Measurements from ENCODE around the gene ENOX1. TPM values are rescaled to one million over a fixed set of nuclear protein-coding genes. Genes with fewer than 3 reads are reported as not detected.

The ENOX1 gene
- total RNA-seq, 3 donors from 2014 or later (not counting 1 experiment from before 2014, with no cell fraction given), result not detected

DNA sequence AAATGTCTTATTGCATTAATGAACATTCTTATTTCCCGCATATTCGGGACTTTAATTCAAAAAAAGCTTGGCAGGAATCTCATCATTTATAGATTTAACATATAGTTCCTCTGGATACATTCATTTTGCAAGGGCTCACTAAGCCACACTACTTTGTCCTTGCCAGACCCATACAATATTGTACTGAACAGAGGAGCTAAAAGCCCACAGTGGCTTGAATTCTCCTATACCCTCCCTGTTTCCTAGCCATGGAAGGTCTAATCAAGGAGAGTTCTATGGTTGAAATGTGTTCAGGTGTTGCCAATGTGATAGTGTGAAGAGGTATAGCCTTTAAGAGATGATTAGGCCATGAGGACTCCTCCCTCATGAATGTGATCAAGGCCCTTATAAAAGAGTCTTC, 298.9 kb downstream of the ENOX1 start:
- WGBS (ENCODE audit: insufficient coverage), result 96% methylated on average over 2 of the region's 2 CpGs
- H3K27ac Mint-ChIP-seq, result no peak overlapping the region
- H3K36me3 Mint-ChIP-seq, result no peaks in the 10 kb centered on the region
- no peak overlapping the region for H3K27ac ChIP-seq (ENCODE audit: low read length)
- H3K4me1 Mint-ChIP-seq, result no peaks in the 10 kb centered on the region
- H3K36me3 ChIP-seq (ENCODE audit: control insufficient read depth, insufficient read depth, low read length), result no peaks in the 10 kb centered on the region
- peaks cover 0 to 4% of the 10 kb centered on the region in 2 donors for H3K9me3 Mint-ChIP-seq
- H3K4me1 ChIP-seq (ENCODE audit: control insufficient read depth, insufficient read depth, low read length), result no peaks in the 10 kb centered on the region
- H3K4me3 ChIP-seq (ENCODE audit: low read length), result no peak overlapping the region
- no peaks in the 10 kb centered on the region for H3K9me3 ChIP-seq (ENCODE audit: control insufficient read depth, insufficient read depth, low read length)
- no peaks in the 10 kb centered on the region for H3K27me3 ChIP-seq (ENCODE audit: control insufficient read depth, insufficient read depth, low read length)
- no peak for ATAC-seq
- DNase-seq, result no peak
- TF ChIP-seq, protein P1, sequence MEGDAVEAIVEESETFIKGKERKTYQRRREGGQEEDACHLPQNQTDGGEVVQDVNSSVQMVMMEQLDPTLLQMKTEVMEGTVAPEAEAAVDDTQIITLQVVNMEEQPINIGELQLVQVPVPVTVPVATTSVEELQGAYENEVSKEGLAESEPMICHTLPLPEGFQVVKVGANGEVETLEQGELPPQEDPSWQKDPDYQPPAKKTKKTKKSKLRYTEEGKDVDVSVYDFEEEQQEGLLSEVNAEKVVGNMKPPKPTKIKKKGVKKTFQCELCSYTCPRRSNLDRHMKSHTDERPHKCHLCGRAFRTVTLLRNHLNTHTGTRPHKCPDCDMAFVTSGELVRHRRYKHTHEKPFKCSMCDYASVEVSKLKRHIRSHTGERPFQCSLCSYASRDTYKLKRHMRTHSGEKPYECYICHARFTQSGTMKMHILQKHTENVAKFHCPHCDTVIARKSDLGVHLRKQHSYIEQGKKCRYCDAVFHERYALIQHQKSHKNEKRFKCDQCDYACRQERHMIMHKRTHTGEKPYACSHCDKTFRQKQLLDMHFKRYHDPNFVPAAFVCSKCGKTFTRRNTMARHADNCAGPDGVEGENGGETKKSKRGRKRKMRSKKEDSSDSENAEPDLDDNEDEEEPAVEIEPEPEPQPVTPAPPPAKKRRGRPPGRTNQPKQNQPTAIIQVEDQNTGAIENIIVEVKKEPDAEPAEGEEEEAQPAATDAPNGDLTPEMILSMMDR (IDR thresholded peaks at IDR 0.05), result no peak
- intact Hi-C loops (cut with micrococcal nuclease), result no loop called here
- H3K4me3 Mint-ChIP-seq, result no peak overlapping the region
- no peaks in the 10 kb centered on the region for H3K27me3 Mint-ChIP-seq (ENCODE audit: low read depth in 2 of 2)

DNA sequence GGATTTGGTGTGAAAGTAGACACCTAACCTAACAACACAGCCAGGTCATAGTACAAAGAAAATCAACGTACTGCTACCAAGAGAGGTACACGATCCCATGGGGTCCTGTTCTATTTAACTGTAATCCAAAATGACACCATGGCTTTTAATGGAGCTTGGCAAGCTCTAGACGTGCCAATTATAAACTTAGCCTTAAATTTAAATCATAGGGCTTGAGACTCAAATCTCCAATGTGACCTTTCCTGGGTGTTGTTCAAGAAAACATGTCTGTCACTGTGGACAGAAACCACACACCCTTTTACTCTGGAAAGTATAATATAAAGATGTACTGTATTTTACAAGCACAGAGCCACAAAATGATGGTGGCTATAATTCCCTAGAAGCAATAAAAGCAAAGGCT, 299.3 kb downstream of the ENOX1 start:
- ATAC-seq (no peak), DNase-seq (no peak)
- Mint-ChIP-seq H3K9me3 (peaks cover 0 to 4% of the 10 kb centered on the region in 2 donors), H3K4me3 (no peak overlapping the region), H3K36me3 (no peaks in the 10 kb centered on the region), H3K4me1 (no peaks in the 10 kb centered on the region), H3K27ac (no peak overlapping the region), H3K27me3 (ENCODE audit: low read depth in 2 of 2) (no peaks in the 10 kb centered on the region)
- Histone ChIP-seq H3K9me3 (ENCODE audit: control insufficient read depth, insufficient read depth, low read length) (no peaks in the 10 kb centered on the region), H3K27me3 (ENCODE audit: control insufficient read depth, insufficient read depth, low read length) (no peaks in the 10 kb centered on the region), H3K36me3 (ENCODE audit: control insufficient read depth, insufficient read depth, low read length) (no peaks in the 10 kb centered on the region), H3K4me1 (ENCODE audit: control insufficient read depth, insufficient read depth, low read length) (no peaks in the 10 kb centered on the region), H3K4me3 (ENCODE audit: low read length) (no peak overlapping the region), H3K27ac (ENCODE audit: low read length) (no peak overlapping the region)
- WGBS (ENCODE audit: insufficient coverage), result 78% methylated on average over 3 of the region's 3 CpGs
- TF ChIP-seq, protein P1 (IDR thresholded peaks at IDR 0.05), result no peak
- intact Hi-C loops (cut with micrococcal nuclease), result no loop called here

DNA sequence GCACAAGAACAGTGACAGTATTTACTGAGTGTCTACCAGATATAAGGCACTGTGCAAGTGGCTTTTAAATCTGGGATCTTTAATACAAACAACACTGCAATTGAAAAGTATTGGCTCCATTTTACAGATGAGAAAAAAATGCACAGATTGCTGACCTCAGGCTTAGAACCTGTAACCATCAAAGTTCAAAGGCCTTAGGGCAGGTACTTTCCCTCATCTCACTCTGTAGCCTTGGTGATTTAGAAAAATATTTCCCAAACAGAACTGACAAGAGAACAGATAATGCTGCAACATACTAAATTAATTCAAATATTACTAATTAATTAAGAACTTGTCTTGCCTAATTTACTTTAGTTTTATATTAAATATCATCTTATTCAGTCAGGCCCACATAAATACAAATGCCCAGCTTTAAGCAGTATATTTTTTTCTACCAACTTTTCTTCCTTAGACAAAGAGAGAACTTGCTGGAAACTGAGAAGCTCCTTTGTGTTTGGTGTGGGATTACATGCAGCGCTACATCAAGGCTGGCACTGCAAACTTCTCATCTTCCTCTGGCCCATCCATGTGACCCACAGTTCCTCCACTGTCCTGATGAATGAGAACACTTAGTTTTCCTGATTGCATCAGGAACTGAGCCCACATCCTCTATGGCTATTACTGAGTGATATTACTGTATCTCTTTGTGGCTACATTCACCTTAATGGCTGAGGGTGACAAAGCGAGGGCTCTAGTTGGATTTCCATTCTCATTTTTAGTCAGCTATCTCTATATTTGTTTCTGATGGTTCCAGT, 302.1 kb downstream of the ENOX1 start:
- intact Hi-C loops (cut with micrococcal nuclease), result no loop called here
- ATAC-seq (no peak), DNase-seq (peak in 1 of 2 donors; percentile 10)
- H3K4me3 ChIP-seq (ENCODE audit: low read length), result no peak overlapping the region
- H3K4me1 ChIP-seq (ENCODE audit: control insufficient read depth, insufficient read depth, low read length), result no peaks in the 10 kb centered on the region
- TF ChIP-seq, protein P1 (IDR thresholded peaks at IDR 0.05), result no peak
- no peaks in the 10 kb centered on the region for H3K36me3 ChIP-seq (ENCODE audit: control insufficient read depth, insufficient read depth, low read length)
- H3K9me3 ChIP-seq (ENCODE audit: control insufficient read depth, insufficient read depth, low read length), result no peaks in the 10 kb centered on the region
- no peak overlapping the region for H3K27ac Mint-ChIP-seq
- H3K36me3 Mint-ChIP-seq, result no peaks in the 10 kb centered on the region
- peaks cover 0 to 3% of the 10 kb centered on the region in 2 donors for H3K27me3 Mint-ChIP-seq (ENCODE audit: low read depth in 2 of 2)
- no peaks in the 10 kb centered on the region for H3K4me1 Mint-ChIP-seq
- WGBS (ENCODE audit: insufficient coverage), result 54% methylated on average over 2 of the region's 2 CpGs
- H3K27me3 ChIP-seq (ENCODE audit: control insufficient read depth, insufficient read depth, low read length), result no peaks in the 10 kb centered on the region
- no peak overlapping the region for H3K27ac ChIP-seq (ENCODE audit: low read length)
- no peaks in the 10 kb centered on the region for H3K9me3 Mint-ChIP-seq
- H3K4me3 Mint-ChIP-seq, result no peak overlapping the region

DNA sequence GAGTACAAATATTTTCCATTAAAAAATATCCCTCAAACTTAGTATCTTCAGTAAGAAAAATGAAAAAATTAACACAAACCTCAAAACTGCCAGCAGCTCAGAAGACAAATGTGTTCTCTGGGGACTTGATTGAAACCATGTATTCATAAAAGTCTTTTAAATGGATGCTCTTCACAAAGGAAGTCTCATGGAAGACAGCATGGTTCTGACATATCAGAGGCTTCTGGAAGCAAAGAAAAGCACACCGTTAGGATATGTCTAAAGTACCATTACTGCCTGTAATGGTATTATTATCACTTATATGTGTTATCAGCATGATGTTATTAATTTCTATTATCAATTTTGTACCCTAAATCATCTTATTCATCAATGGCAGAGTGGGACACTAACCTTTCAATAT, 302.8 kb downstream of the ENOX1 start:
- Mint-ChIP-seq H3K36me3 (no peaks in the 10 kb centered on the region), H3K4me3 (no peak overlapping the region), H3K9me3 (no peaks in the 10 kb centered on the region), H3K27me3 (ENCODE audit: low read depth in 2 of 2) (peaks cover 0 to 3% of the 10 kb centered on the region in 2 donors), H3K4me1 (no peaks in the 10 kb centered on the region), H3K27ac (no peak overlapping the region)
- intact Hi-C loops (cut with micrococcal nuclease), result no loop called here
- Histone ChIP-seq H3K27me3 (ENCODE audit: control insufficient read depth, insufficient read depth, low read length) (no peaks in the 10 kb centered on the region), H3K4me3 (ENCODE audit: low read length) (no peak overlapping the region), H3K27ac (ENCODE audit: low read length) (no peak overlapping the region), H3K4me1 (ENCODE audit: control insufficient read depth, insufficient read depth, low read length) (no peaks in the 10 kb centered on the region), H3K9me3 (ENCODE audit: control insufficient read depth, insufficient read depth, low read length) (no peaks in the 10 kb centered on the region), H3K36me3 (ENCODE audit: control insufficient read depth, insufficient read depth, low read length) (no peaks in the 10 kb centered on the region)
- ATAC-seq, result no peak
- DNase-seq, result no peak
- TF ChIP-seq, protein P1 (IDR thresholded peaks at IDR 0.05), result no peak
- WGBS (ENCODE audit: insufficient coverage), result no CpG with 5 or more reads among the region's 1 CpG
